Measurements from ENCODE around the gene DBT. TPM values are rescaled to one million over a fixed set of nuclear protein-coding genes. Genes with fewer than 3 reads are reported as not detected.

DBT gene
- total RNA-seq, 2 experiments from 2014 or later = 12.3 to 12.5 TPM

GRCh38 chr1:100137602-100138001 is 112.0 kb downstream of the DBT start:
- H3K4me3 Mint-ChIP-seq = no peak overlapping the region
- peaks cover 16% of the 10 kb centered on the region for H3K4me1 Mint-ChIP-seq (ENCODE audit: low read depth)
- no peak overlapping the region for H3K27ac Mint-ChIP-seq
- no peak for DNase-seq
- H3K36me3 Mint-ChIP-seq (ENCODE audit: low read depth) = peaks cover 17% of the 10 kb centered on the region
- no peaks in the 10 kb centered on the region for H3K9me3 Mint-ChIP-seq
- H3K27me3 Mint-ChIP-seq (ENCODE audit: low read depth) = no peaks in the 10 kb centered on the region
- intact Hi-C loops (cut with micrococcal nuclease) = no loop called here
- CTCF ChIA-PET = interaction anchor here (0.6 kb wide), 1 partner anchor 162 kb away, joined by 3 read pairs; no protein-coding TSS in a partner anchor

Small RNA genes within 50 kb of the gene (microRNA-seq; reads per million reads assigned to microRNA genes)
- gene MIR553 (ENCODE audit: borderline microRNAs expressed, borderline replicate concordance) = not detected

Other genes with a start within 250 kb of the DBT start
- gene SASS6, start 116.9 kb downstream of the DBT start, total RNA-seq = 1 to 10 TPM; 8.2 TPM
- 10 to 100 TPM; 12.9 to 16.6 TPM for gene TRMT13, start 116.7 kb downstream of the DBT start, total RNA-seq
- under 1 TPM; 0.22 to 0.36 TPM for gene LRRC39, start 71.6 kb downstream of the DBT start, total RNA-seq
- gene RTCA, start 16.4 kb upstream of the DBT start, total RNA-seq = 10 to 100 TPM; 36.7 to 37.5 TPM
- gene CDC14A, start 102.7 kb upstream of the DBT start, total RNA-seq = 10 to 100 TPM; 10.1 to 13.1 TPM